Bronchial epithelial cell (primary cell): ENCODE results near the gene COBL. TPM values are rescaled to one million over a fixed set of nuclear protein-coding genes. Genes with fewer than 3 reads are reported as not detected.

ENCODE experiments used
- DNase-seq: peaks from one replicate; pipeline ENCODE4 v3.0.0-alpha.2; 2010; ENCODE audit warnings: low read depth
- FAIRE-seq: peaks from 2 replicates; lab custom pipeline; 2011; peaks lifted over from hg19 to GRCh38; lab: Jason Lieb, UNC
- H3K27me3 ChIP-seq: 2 replicates; pipeline ENCODE4 v1.5.1; 2011; ENCODE audit warnings: low read length; ENCODE audit not compliant: control insufficient read depth, insufficient read depth
- H3K36me3 ChIP-seq: 2 replicates; pipeline ENCODE4 v1.5.1; 2011; ENCODE audit warnings: low read length; ENCODE audit not compliant: control insufficient read depth, insufficient read depth
- H3K4me3 ChIP-seq: 2 replicates; pipeline ENCODE4 v1.5.1; 2011; ENCODE audit warnings: mild to moderate bottlenecking, low read depth, low read length, control low read depth
- CTCF ChIP-seq: IDR thresholded peaks from 2 replicates; pipeline ENCODE4 v1.5.1; 2011; ENCODE audit warnings: mild to moderate bottlenecking, moderate library complexity, low read length, control low read depth, inconsistent platforms; ENCODE audit not compliant: insufficient read depth, severe bottlenecking
- total RNA-seq: library from RNA; depleted of rRNA; stranded (reverse); fragments of >200 nt; gene quantifications from 2 replicates; pipeline ENCODE4 v1.2.1, GENCODE V29; 2014

Gene COBL
- total RNA-seq, 1 donor from 2014 or later: 1.1 TPM

- no peak for FAIRE-seq
These were observed 251.9 kb downstream of the COBL start for GRCh38 chr7:51064688-51065087.

GRCh38 chr7:51062222-51062987 is 254.2 kb downstream of the COBL start:
- no peaks in the 10 kb centered on the region for H3K36me3 ChIP-seq
- no peaks in the 10 kb centered on the region for H3K27me3 ChIP-seq
- TF ChIP-seq CTCF: no peak
- FAIRE-seq (no peak), DNase-seq (no peak)
- H3K4me3 ChIP-seq: no peak overlapping the region

More at GRCh38 chr7:51064688-51065087, 251.9 kb downstream of the COBL start:
- DNase-seq: no peak
- Histone ChIP-seq H3K4me3 (no peak overlapping the region), H3K36me3 (no peaks in the 10 kb centered on the region), H3K27me3 (no peaks in the 10 kb centered on the region)
- no peak for TF ChIP-seq CTCF

DNA sequence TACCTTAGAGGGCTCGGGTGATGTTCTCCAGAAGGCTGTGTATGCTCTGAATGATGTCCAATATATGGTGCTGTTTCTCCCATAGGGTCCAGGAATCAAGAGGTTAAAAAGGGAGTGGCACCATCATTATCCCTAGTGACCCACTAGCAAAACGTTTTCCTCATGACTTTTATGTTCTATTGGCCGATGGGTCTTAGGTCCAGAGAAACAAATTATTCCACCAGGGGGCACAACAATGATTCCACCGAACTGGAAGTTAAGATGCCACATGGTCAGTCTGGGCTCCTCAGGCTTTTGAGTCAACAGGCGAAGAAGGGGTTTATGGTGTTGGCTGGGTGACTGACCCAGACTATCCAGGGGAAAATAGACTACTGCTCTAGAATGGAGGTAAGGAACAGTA is 256.1 kb downstream of the COBL start:
- no peaks in the 10 kb centered on the region for H3K36me3 ChIP-seq
- H3K4me3 ChIP-seq: no peak overlapping the region
- peaks cover 2% of the 10 kb centered on the region for H3K27me3 ChIP-seq
- no peak for FAIRE-seq
- TF ChIP-seq CTCF: no peak
- no peak for DNase-seq

DNA sequence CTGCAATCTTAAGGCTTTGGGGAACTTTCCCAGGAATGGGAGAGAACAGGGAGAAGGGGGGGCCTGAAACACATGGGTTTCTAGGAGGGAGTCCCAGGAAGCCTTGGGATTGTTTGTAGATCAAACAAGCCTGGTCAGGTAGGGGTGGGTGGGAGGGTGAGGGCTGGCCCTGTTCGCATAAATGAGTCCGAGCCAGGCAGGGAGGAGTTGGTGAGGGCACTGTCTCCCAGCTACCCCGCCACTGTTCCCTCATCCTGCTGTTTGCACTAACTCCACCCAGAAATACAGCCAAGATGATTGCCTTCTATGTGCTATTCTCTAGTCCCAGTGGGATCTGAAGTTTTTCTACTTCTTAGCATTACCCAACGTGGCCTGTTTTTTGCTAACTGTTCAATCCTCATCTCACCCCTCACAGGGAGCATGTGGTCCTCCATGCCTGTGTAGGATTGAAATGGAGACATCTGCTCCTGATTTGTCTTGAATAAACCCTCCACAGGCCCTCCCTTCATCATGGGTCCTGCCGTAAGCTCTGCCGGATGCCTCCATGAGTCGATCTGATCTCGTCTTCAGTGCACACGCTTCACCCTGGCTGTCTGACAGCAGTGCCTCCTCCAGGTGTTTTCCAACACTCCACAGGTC is 257.0 kb downstream of the COBL start:
- Histone ChIP-seq H3K36me3 (no peaks in the 10 kb centered on the region), H3K27me3 (peaks cover 2% of the 10 kb centered on the region), H3K4me3 (no peak overlapping the region)
- TF ChIP-seq CTCF: no peak
- FAIRE-seq (no peak), DNase-seq (no peak)

GRCh38 chr7:51058764-51059163 is 257.8 kb downstream of the COBL start:
- no peak overlapping the region for H3K4me3 ChIP-seq
- FAIRE-seq (no peak), DNase-seq (no peak)
- no peak for TF ChIP-seq CTCF
- no peaks in the 10 kb centered on the region for H3K36me3 ChIP-seq
- peaks cover 2% of the 10 kb centered on the region for H3K27me3 ChIP-seq
